Neural cell (in vitro differentiated cells): ENCODE data around the gene SPX. TPM values are rescaled to one million over a fixed set of nuclear protein-coding genes. Genes with fewer than 3 reads are reported as not detected.

Experiments
- H2AFZ ChIP-seq: fragments of 200-600, 300-800 bp; sonication (generic), shearing (Covaris generic); 2 replicates; pipeline ENCODE4 v1.6.0; 2014; ENCODE audit warnings: low read depth, mild to moderate bottlenecking, antibody characterized with exemption, low read length, moderate library complexity
- H3F3A ChIP-seq: fragments of 200-600 bp; shearing (Covaris generic); 2 replicates; pipeline ENCODE4 v1.6.1; 2016; ENCODE audit warnings: mild to moderate bottlenecking, moderate library complexity, mixed read lengths, antibody characterized with exemption, low read length; ENCODE audit not compliant: insufficient read depth, poor library complexity, severe bottlenecking
- H3K27ac ChIP-seq: fragments of 200-600, 300-800 bp; sonication (generic), shearing (Covaris generic); 2 replicates; pipeline ENCODE4 v1.5.1; 2014; ENCODE audit warnings: mild to moderate bottlenecking, low read length, moderate library complexity
- H3K27me3 ChIP-seq: fragments of 300-800, 200-600 bp; sonication (generic), shearing (Covaris generic); 2 replicates; pipeline ENCODE4 v1.6.0; 2014; ENCODE audit warnings: mild to moderate bottlenecking, low read depth, low read length, moderate library complexity; ENCODE audit not compliant: insufficient read depth
- H3K36me3 ChIP-seq: fragments of 300-800, 200-600 bp; sonication (generic), shearing (Covaris generic); 2 replicates; pipeline ENCODE4 v1.5.1; 2014; ENCODE audit warnings: mild to moderate bottlenecking, antibody characterized with exemption, low read length, moderate library complexity; ENCODE audit not compliant: insufficient read depth
- H3K4me2 ChIP-seq: fragments of 300-800, 200-600 bp; sonication (generic), shearing (Covaris generic); 2 replicates; pipeline ENCODE4 v1.6.0; 2014; ENCODE audit warnings: mild to moderate bottlenecking, low read length
- H3K4me3 ChIP-seq: fragments of 300-800, 200-600 bp; sonication (generic), shearing (Covaris generic); 2 replicates; pipeline ENCODE4 v1.5.1; 2014; ENCODE audit warnings: mild to moderate bottlenecking, low read length, moderate library complexity
- H3K79me2 ChIP-seq: fragments of 200-600 bp; shearing (Covaris generic); replicated peaks from 2 replicates; pipeline ENCODE4 v1.6.0; 2014; ENCODE audit warnings: mild to moderate bottlenecking, low read length, moderate library complexity; ENCODE audit not compliant: insufficient read depth
- H3K9ac ChIP-seq: fragments of 300-800, 200-600 bp; sonication (generic), shearing (Covaris generic); 2 replicates; pipeline ENCODE4 v1.6.1; 2016; ENCODE audit warnings: mild to moderate bottlenecking, low read length, mixed read lengths
- H3K9me2 ChIP-seq: fragments of 200-600 bp; shearing (Covaris generic); 2 replicates; pipeline ENCODE4 v1.6.1; 2016; ENCODE audit warnings: mild to moderate bottlenecking, low read length, mixed read lengths; ENCODE audit not compliant: insufficient read depth
- H3K9me3 ChIP-seq: fragments of 200-600, 300-800 bp; sonication (generic), shearing (Covaris generic); 2 replicates; pipeline ENCODE4 v1.6.1; 2016; ENCODE audit warnings: mild to moderate bottlenecking, mixed run types, low read length, moderate library complexity, mixed read lengths
- H4K20me1 ChIP-seq: fragments of 200-600 bp; shearing (Covaris generic); 2 replicates; pipeline ENCODE4 v1.6.1; 2016; ENCODE audit warnings: mild to moderate bottlenecking, mixed run types; ENCODE audit not compliant: insufficient read depth
- CTCF ChIP-seq: fragments of 450-650 bp; IDR thresholded peaks from 2 replicates; pipeline ENCODE4 v1.5.1; 2014; ENCODE audit warnings: antibody characterized with exemption, mild to moderate bottlenecking, moderate library complexity; ENCODE audit not compliant: poor library complexity, severe bottlenecking
- EP300 ChIP-seq: fragments of 450-650 bp; conservative IDR thresholded peaks from 2 replicates; pipeline ENCODE4 v1.6.1; 2014; ENCODE audit warnings: antibody characterized with exemption, mild to moderate bottlenecking, moderate library complexity; ENCODE audit not compliant: poor library complexity, severe bottlenecking
- EZH2 ChIP-seq: fragments of 200-600, 300-800 bp; shearing (Covaris generic), sonication (generic); IDR thresholded peaks from 2 replicates; pipeline ENCODE4 v1.6.1; 2014; ENCODE audit warnings: antibody characterized with exemption, low read length, borderline replicate concordance, mild to moderate bottlenecking; ENCODE audit not compliant: insufficient read depth, poor library complexity, severe bottlenecking
- MXI1 ChIP-seq: fragments of 450-650 bp; conservative IDR thresholded peaks from 2 replicates; pipeline ENCODE4 v1.6.1; 2014; ENCODE audit warnings: antibody characterized with exemption, mild to moderate bottlenecking; ENCODE audit not compliant: poor library complexity, severe bottlenecking
- POLR2AphosphoS5 ChIP-seq: IDR thresholded peaks from 2 replicates; pipeline ENCODE4 v1.6.1; 2012
- RAD21 ChIP-seq: fragments of 450-650 bp; conservative IDR thresholded peaks from 2 replicates; pipeline ENCODE4 v1.6.1; 2014; ENCODE audit warnings: antibody characterized with exemption, mild to moderate bottlenecking, moderate library complexity
- REST ChIP-seq: IDR thresholded peaks from 2 replicates; pipeline ENCODE4 v1.6.1; 2012; ENCODE audit warnings: borderline replicate concordance
- SMC3 ChIP-seq: fragments of 450-650 bp; conservative IDR thresholded peaks from 2 replicates; pipeline ENCODE4 v1.6.1; 2014; ENCODE audit warnings: antibody characterized with exemption, mild to moderate bottlenecking, moderate library complexity; ENCODE audit not compliant: poor library complexity
- TAF1 ChIP-seq: IDR thresholded peaks from 2 replicates; pipeline ENCODE4 v1.6.1; 2012; ENCODE audit warnings: low read depth
- polyA plus RNA-seq: library from polyadenylated mRNA; depleted of rRNA; stranded (reverse); fragments of >200 nt; gene quantifications from 2 replicates; pipeline ENCODE4 v1.2.3, GENCODE V29; 2014

SPX gene
- polyA plus RNA-seq, 1 donor from 2014 or later: not detected

DNA sequence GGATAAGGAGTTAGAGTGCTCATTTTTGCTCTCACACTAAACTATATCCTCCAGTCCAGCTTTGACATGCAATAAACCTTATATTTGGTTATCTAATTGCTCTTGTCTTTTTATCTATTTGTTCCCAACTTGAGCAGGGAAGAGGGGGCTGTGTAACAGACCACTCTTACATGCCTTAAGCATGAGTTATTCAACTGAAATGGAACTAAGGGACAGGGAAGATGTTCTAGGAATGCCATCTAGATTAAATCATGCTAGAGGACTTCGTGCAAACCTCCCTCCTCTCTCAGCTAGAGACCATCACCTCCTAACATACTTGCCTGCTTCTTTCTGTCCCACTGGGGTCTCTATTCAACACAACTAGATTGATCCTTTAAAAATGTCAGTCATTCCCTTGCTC lies 20.6 kb downstream of the SPX start:
- H2AFZ ChIP-seq: no peak overlapping the region
- no peaks in the 10 kb centered on the region for H3F3A ChIP-seq
- TF ChIP-seq MXI1 (no peak), POLR2AphosphoS5 (no peak), EZH2 (no peak), RAD21 (no peak), EP300 (no peak), CTCF (no peak), REST (no peak), SMC3 (no peak), TAF1 (no peak)
- H3K9me2 ChIP-seq: no peaks in the 10 kb centered on the region
- no peak overlapping the region for H3K9ac ChIP-seq
- H4K20me1 ChIP-seq: no peaks in the 10 kb centered on the region
- no peaks in the 10 kb centered on the region for H3K36me3 ChIP-seq
- H3K27me3 ChIP-seq: no peaks in the 10 kb centered on the region
- H3K9me3 ChIP-seq: no peaks in the 10 kb centered on the region
- H3K4me2 ChIP-seq: no peak overlapping the region
- no peak overlapping the region for H3K4me3 ChIP-seq
- H3K27ac ChIP-seq: no peak overlapping the region
- no peaks in the 10 kb centered on the region for H3K79me2 ChIP-seq

GRCh38 chr12:21547437-21547836 lies 21.3 kb downstream of the SPX start:
- Histone ChIP-seq H3K36me3 (no peaks in the 10 kb centered on the region), H3K27ac (no peak overlapping the region), H3K9me3 (no peaks in the 10 kb centered on the region), H3K4me3 (no peak overlapping the region), H3K27me3 (no peaks in the 10 kb centered on the region), H3K9ac (no peak overlapping the region), H3K9me2 (no peaks in the 10 kb centered on the region), H4K20me1 (no peaks in the 10 kb centered on the region), H2AFZ (no peak overlapping the region), H3F3A (no peaks in the 10 kb centered on the region), H3K79me2 (no peaks in the 10 kb centered on the region), H3K4me2 (no peak overlapping the region)
- TF ChIP-seq EP300 (no peak), CTCF (no peak), TAF1 (no peak), RAD21 (no peak), EZH2 (no peak), POLR2AphosphoS5 (no peak), SMC3 (no peak), REST (no peak), MXI1 (no peak)
